Breast epithelium (tissue), 3 donors: ENCODE results near the gene RAET1G.

Experiments
- POLR2A ChIP-seq: fragments of 450-650 bp; IDR thresholded peaks from one replicate; pipeline ENCODE4 v1.6.1; 2016; ENCODE audit warnings: antibody characterized with exemption, mild to moderate bottlenecking, moderate library complexity
- TF ChIP-seq, protein P1 (sequence below), 3 donors: fragments of 450-650 bp; IDR thresholded peaks; one replicate each; pipeline ENCODE4 v1.5.1; 2016 to 2017; ENCODE audit warnings: antibody characterized with exemption in 3 of 3, mild to moderate bottlenecking in 3 of 3, moderate library complexity in 3 of 3

- TF ChIP-seq, protein P1, sequence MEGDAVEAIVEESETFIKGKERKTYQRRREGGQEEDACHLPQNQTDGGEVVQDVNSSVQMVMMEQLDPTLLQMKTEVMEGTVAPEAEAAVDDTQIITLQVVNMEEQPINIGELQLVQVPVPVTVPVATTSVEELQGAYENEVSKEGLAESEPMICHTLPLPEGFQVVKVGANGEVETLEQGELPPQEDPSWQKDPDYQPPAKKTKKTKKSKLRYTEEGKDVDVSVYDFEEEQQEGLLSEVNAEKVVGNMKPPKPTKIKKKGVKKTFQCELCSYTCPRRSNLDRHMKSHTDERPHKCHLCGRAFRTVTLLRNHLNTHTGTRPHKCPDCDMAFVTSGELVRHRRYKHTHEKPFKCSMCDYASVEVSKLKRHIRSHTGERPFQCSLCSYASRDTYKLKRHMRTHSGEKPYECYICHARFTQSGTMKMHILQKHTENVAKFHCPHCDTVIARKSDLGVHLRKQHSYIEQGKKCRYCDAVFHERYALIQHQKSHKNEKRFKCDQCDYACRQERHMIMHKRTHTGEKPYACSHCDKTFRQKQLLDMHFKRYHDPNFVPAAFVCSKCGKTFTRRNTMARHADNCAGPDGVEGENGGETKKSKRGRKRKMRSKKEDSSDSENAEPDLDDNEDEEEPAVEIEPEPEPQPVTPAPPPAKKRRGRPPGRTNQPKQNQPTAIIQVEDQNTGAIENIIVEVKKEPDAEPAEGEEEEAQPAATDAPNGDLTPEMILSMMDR (IDR thresholded peaks at IDR 0.05) = no peak
- TF ChIP-seq POLR2A = no peak
Measured at GRCh38 chr6:149891259-149891658, 31.7 kb downstream of the RAET1G start.
